K562 (cell line): Measurements from ENCODE around the gene IL15RA. TPM values are rescaled to one million over a fixed set of nuclear protein-coding genes. Genes with fewer than 3 reads are reported as not detected.

ENCODE experiments used
- ATAC-seq: fragments of 200-7000 bp; cut with Tn5 transposase; 3 replicates; pipeline ENCODE4 v1.9.1; 2020; ENCODE audit warnings: moderate library complexity
- BruUV-seq: library from RNA; stranded (reverse); fragments of 400-500 nt; replicated peaks from 2 replicates; lab custom pipeline; 2021; lab: Mats Ljungman, UMichigan
- CTCF ChIA-PET: fragments of 300-600 bp; formaldehyde crosslinking; extraction: SDS; loops from one replicate; lab custom pipeline; 2021; ENCODE audit warnings: low intra/inter-chr PET ratio; lab: Yijun Ruan, JAX
- POLR2A ChIA-PET: fragments of 300-600, 350-650 bp; sonication (Branson Sonifier 250); formaldehyde crosslinking; extraction: SDS; loops from one replicate; lab custom pipeline; 2021; ENCODE audit warnings: antibody characterized with exemption, inconsistent platforms; lab: Yijun Ruan, JAX
- DNase-seq, 4 experiments: peaks; one replicate each; pipeline versions ENCODE4 v3.0.0 to v3.0.0-alpha.2; 2011 to 2018; ENCODE audit warnings: low spot score in 3 of 4, mixed read lengths in 3 of 4; ENCODE audit errors: extremely low read depth in 1 of 4
- FAIRE-seq: peaks from 2 replicates; lab custom pipeline; 2011; peaks lifted over from hg19 to GRCh38; lab: Jason Lieb, UNC
- H2AFZ ChIP-seq: 2 replicates; pipeline ENCODE4 v1.6.0; 2011; ENCODE audit warnings: low read depth, low read length, control low read depth, inconsistent platforms
- H3K27ac ChIP-seq: fragments of 200-600 bp; 3 replicates; pipeline ENCODE4 v1.8.0; 2011; ENCODE audit warnings: low read depth, mild to moderate bottlenecking, control low read depth, inconsistent platforms, low read length, moderate library complexity, mixed read lengths; ENCODE audit errors: extremely low read depth
- H3K27me3 ChIP-seq, 2 experiments: fragments of 300-600 bp in 1 of 2; 2 replicates in 1 of 2; 3 replicates in 1 of 2; pipeline versions ENCODE4 v1.6.0 to v1.8.0; 2011; ENCODE audit warnings: inconsistent platforms in 2 of 2, low read length in 2 of 2, mild to moderate bottlenecking in 1 of 2, mixed read lengths in 1 of 2, moderate library complexity in 1 of 2; ENCODE audit not compliant: control insufficient read depth in 2 of 2, insufficient read depth in 2 of 2
- H3K36me3 ChIP-seq: fragments of 300-600 bp; 3 replicates; pipeline ENCODE4 v1.8.0; 2011; ENCODE audit warnings: mild to moderate bottlenecking, low read length, inconsistent platforms; ENCODE audit not compliant: control insufficient read depth, insufficient read depth
- H3K4me1 ChIP-seq, 2 experiments: fragments of 200-600 bp in 1 of 2; replicated peaks in 1 of 2; 2 replicates in 1 of 2; 3 replicates in 1 of 2; pipeline versions ENCODE4 v1.5.1 to v1.8.0; 2011; ENCODE audit warnings: inconsistent platforms in 2 of 2, low read length in 2 of 2, mild to moderate bottlenecking in 1 of 2, mixed read lengths in 1 of 2, moderate library complexity in 1 of 2; ENCODE audit not compliant: control insufficient read depth in 2 of 2, insufficient read depth in 2 of 2
- H3K4me2 ChIP-seq: 2 replicates; pipeline ENCODE4 v1.6.1; 2011; ENCODE audit warnings: low read length, control low read depth, inconsistent platforms, mixed read lengths; ENCODE audit not compliant: insufficient read depth
- H3K4me3 ChIP-seq: fragments of 200-600 bp; sonication (generic), shearing (Covaris generic); 2 replicates; pipeline ENCODE4 v1.5.1; 2016; ENCODE audit warnings: control low read depth, inconsistent platforms
- H3K79me2 ChIP-seq: fragments of 200-600 bp; 3 replicates; pipeline ENCODE4 v1.8.0; 2011; ENCODE audit warnings: low read length, inconsistent platforms; ENCODE audit not compliant: control insufficient read depth, insufficient read depth
- H3K9ac ChIP-seq, 2 experiments: 2 replicates each; pipeline versions ENCODE4 v1.6.0 to v1.6.1; 2011; ENCODE audit warnings: low read depth in 2 of 2, low read length in 2 of 2, control low read depth in 1 of 2, inconsistent platforms in 1 of 2, mild to moderate bottlenecking in 1 of 2, mixed read lengths in 1 of 2; ENCODE audit not compliant: insufficient read depth in 1 of 2
- H3K9me1 ChIP-seq: one replicate; pipeline ENCODE4 v1.6.0; 2011; ENCODE audit warnings: inconsistent platforms, mild to moderate bottlenecking, low read length, moderate library complexity; ENCODE audit not compliant: control insufficient read depth, insufficient read depth
- H3K9me3 ChIP-seq: replicated peaks from 2 replicates; pipeline ENCODE4 v1.5.1; 2011; ENCODE audit warnings: low read depth, low read length, inconsistent platforms; ENCODE audit not compliant: control insufficient read depth, insufficient read depth
- H4K20me1 ChIP-seq: replicated peaks from 2 replicates; pipeline ENCODE4 v1.6.1; 2011; ENCODE audit warnings: low read length, inconsistent platforms, mixed read lengths; ENCODE audit not compliant: control insufficient read depth, insufficient read depth
- ARID2 ChIP-seq: fragments of 450-650 bp; IDR thresholded peaks from 2 replicates; pipeline ENCODE4 v1.6.1; 2017; ENCODE audit warnings: antibody characterized with exemption, mild to moderate bottlenecking
- E2F5 ChIP-seq: sonication (generic); formaldehyde crosslinking; IDR thresholded peaks from 2 replicates; pipeline ENCODE4 v1.8.0; 2022; ENCODE audit warnings: mild to moderate bottlenecking, missing genetic modification reagents
- FIP1L1 ChIP-seq: fragments of 200-400 bp; formaldehyde crosslinking; IDR thresholded peaks from 2 replicates; pipeline ENCODE4 v1.6.1; 2018; ENCODE audit warnings: mild to moderate bottlenecking, low read depth, low read length; ENCODE audit not compliant: poor library complexity, severe bottlenecking
- GTF2F1 ChIP-seq: IDR thresholded peaks from 2 replicates; pipeline ENCODE4 v1.6.1; 2011; ENCODE audit warnings: low read depth, low read length, improper control_type of control experiment
- HDAC6 ChIP-seq: IDR thresholded peaks from 2 replicates; pipeline ENCODE4 v1.6.1; 2012; ENCODE audit warnings: low read depth, mild to moderate bottlenecking, control low read depth, inconsistent platforms, low read length, moderate library complexity
- HOXB6 ChIP-seq: fragments of 250-450 bp; sonication (Bioruptor Pico); IDR thresholded peaks from 2 replicates; pipeline ENCODE4 v1.5.1; 2022; ENCODE audit warnings: mild to moderate bottlenecking, borderline replicate concordance
- IRF2 ChIP-seq: sonication (generic); formaldehyde crosslinking; IDR thresholded peaks from 2 replicates; pipeline ENCODE4 v1.8.1; 2022; ENCODE audit warnings: mild to moderate bottlenecking, missing genetic modification reagents
- MAFG ChIP-seq: fragments of 450-650 bp; conservative IDR thresholded peaks from 2 replicates; pipeline ENCODE4 v1.6.1; 2016; ENCODE audit warnings: missing genetic modification characterization, missing compliant biosample characterization
- POLR2B ChIP-seq: fragments of 450-650 bp; IDR thresholded peaks from 2 replicates; pipeline ENCODE4 v1.6.1; 2018; ENCODE audit warnings: low read depth; ENCODE audit not compliant: partially characterized antibody
- POLR3A ChIP-seq: IDR thresholded peaks from 2 replicates; pipeline ENCODE4 v1.6.1; 2011; ENCODE audit warnings: borderline replicate concordance, mild to moderate bottlenecking, moderate library complexity; ENCODE audit not compliant: insufficient read length, insufficient read depth; ENCODE audit errors: extremely low read depth
- SIN3B ChIP-seq: fragments of 450-650 bp; IDR thresholded peaks from 2 replicates; pipeline ENCODE4 v1.6.1; 2017; ENCODE audit warnings: low read depth, mild to moderate bottlenecking, moderate library complexity
- TFAM ChIP-seq: fragments of 250-450 bp; sonication (Bioruptor Pico); conservative IDR thresholded peaks from 2 replicates; pipeline ENCODE4 v1.5.0; 2021; ENCODE audit warnings: mild to moderate bottlenecking, moderate library complexity
- THRAP3 ChIP-seq: fragments of 450-650 bp; IDR thresholded peaks from 2 replicates; pipeline ENCODE4 v1.6.1; 2016; ENCODE audit warnings: mild to moderate bottlenecking, inconsistent platforms, borderline replicate concordance
- ZNF121 ChIP-seq: sonication (generic); formaldehyde crosslinking; conservative IDR thresholded peaks from 2 replicates; pipeline ENCODE4 v1.8.0; 2022; ENCODE audit warnings: missing genetic modification reagents
- ZNF134 ChIP-seq: fragments of 250-450 bp; sonication (Bioruptor Pico); conservative IDR thresholded peaks from 2 replicates; pipeline ENCODE4 v1.4.0; 2020
- ZNF518B ChIP-seq: fragments of 250-450 bp; sonication (Bioruptor Pico); IDR thresholded peaks from 2 replicates; pipeline ENCODE4 v1.5.0; 2021; ENCODE audit warnings: mild to moderate bottlenecking, moderate library complexity
- ZNF717 ChIP-seq: fragments of 250-450 bp; sonication (Bioruptor Pico); IDR thresholded peaks from 2 replicates; pipeline ENCODE4 v1.5.0; 2021
- ZNF77 ChIP-seq: fragments of 250-450 bp; sonication (Bioruptor Pico); IDR thresholded peaks from 2 replicates; pipeline ENCODE4 v1.5.0; 2020
- WGBS: fragments of 100-300 bp; shearing (Covaris generic); methylation state at CpG from one replicate; pipeline ENCODE4 v1.1.6; 2016; ENCODE audit warnings: low coverage, mixed read lengths; ENCODE audit not compliant: insufficient coverage; ENCODE audit errors: missing lambda C conversion rate; 5-methylcytosine and 5-hydroxymethylcytosine counted together
- in situ Hi-C: fragments of 300-500 bp; cut with MboI; formaldehyde crosslinking; loops from 4 replicates; pipeline ENCODE4 v1.15.0; 2018; ENCODE audit warnings: inconsistent platforms, mixed read lengths
- intact Hi-C: fragments of 100-400 bp; cut with micrococcal nuclease; formaldehyde crosslinking; loops from 2 replicates; pipeline ENCODE4 v1.14.2; 2022
- polyA plus RNA-seq, 8 experiments: library from polyadenylated mRNA; depleted of rRNA in 4 of 8; stranded (reverse) in 5 of 8; unstranded in 3 of 8; fragments of >200 nt; fragmentation: Nextera tagmentation in 2 of 8; fragmentation: Illumina TruSeq in 1 of 8; extraction: Ambion mirVana in 2 of 8; extraction: Trizol in 1 of 8; gene quantifications; 2 replicates each; pipeline versions ENCODE4 v1.2.1 to v1.2.3, GENCODE V29; 2011 to 2014; ENCODE audit warnings: inconsistent platforms in 1 of 8, missing spikeins in 1 of 8
- total RNA-seq, 7 experiments: library from RNA; depleted of rRNA in 6 of 7; stranded (reverse); fragments of >200 nt in 6 of 7; fragmentation: Illumina TruSeq in 2 of 7; extraction: Trizol in 2 of 7; gene quantifications; 2 replicates each; pipeline versions ENCODE4 v1.2.1 to v1.2.3, GENCODE V29; 2011 to 2021; ENCODE audit warnings: low replicate concordance in 1 of 7

Gene IL15RA
- total and polyA plus RNA-seq, 9 of the 15 experiments (the other 6 are each of a cell fraction or from before 2014, with no cell fraction given): 1.2 to 11.7 (median 8.0) TPM

- CTCF ChIA-PET: no interaction called here
- intact Hi-C loops (loop anchor here (10.0 kb wide), 1 partner anchor 66 kb away; the partner anchor contains the start of gene RBM17), in situ Hi-C loops (no loop called here)
- Histone ChIP-seq H3K9ac (no peak overlapping the region), H3K9me3 (no peaks in the 10 kb centered on the region), H3K36me3 (no peaks in the 10 kb centered on the region), H3K79me2 (no peaks in the 10 kb centered on the region), H3K27ac (no peak overlapping the region), H4K20me1 (no peaks in the 10 kb centered on the region; the same call in 1 of the 2 replicates), H3K9me1 (peaks cover 3% of the 10 kb centered on the region), H3K4me1 (peaks cover 5 to 12% of the 10 kb centered on the region in 2 experiments; a peak in 4 of 5 replicates), H2AFZ (no peak overlapping the region), H3K27me3 (peaks cover 11 to 19% of the 10 kb centered on the region in 2 experiments; a peak in 4 of 5 replicates), H3K4me2 (no peak overlapping the region), H3K4me3 (no peak overlapping the region)
- BruUV-seq: no TSS peak
- ATAC-seq (no peak), FAIRE-seq (peak; percentile 57), DNase-seq (no peak)
- TF ChIP-seq ARID2 (no peak), SIN3B (no peak), TFAM (CRISPR knock-in tag) (no peak), GTF2F1 (no peak), E2F5 (no peak), HOXB6 (CRISPR knock-in tag) (no peak), THRAP3 (no peak), ZNF717 (CRISPR knock-in tag) (no peak), ZNF121 (no peak), MAFG (tag) (no peak), HDAC6 (no peak), ZNF134 (CRISPR knock-in tag) (no peak), POLR3A (no peak), ZNF77 (no peak), ZNF518B (CRISPR knock-in tag) (no peak), FIP1L1 (no peak), POLR2B (no peak), IRF2 (CRISPR knock-in tag) (no peak)
- 31% methylated on average over 5 of the region's 5 CpGs for WGBS
- POLR2A ChIA-PET: interaction anchor here (0.6 kb wide), 1 partner anchor 556 kb away, joined by 3 read pairs; no protein-coding TSS in a partner anchor
Observed at GRCh38 chr10:6018422-6018821, 41.1 kb upstream of the IL15RA start.
